GM23338 (cell line): ENCODE measurements around the gene FBXO17. TPM values are rescaled to one million over a fixed set of nuclear protein-coding genes. Genes with fewer than 3 reads are reported as not detected.

ENCODE experiments used
- ATAC-seq: fragments of 200-7000 bp; cut with Tn5 transposase; 3 replicates; pipeline ENCODE4 v1.9.1; 2020
- DNase-seq: peaks from one replicate; pipeline ENCODE4 v3.0.0-alpha.2; 2015; ENCODE audit warnings: low spot score
- H2AFZ ChIP-seq: fragments of 200-600 bp; sonication (generic); 2 replicates; pipeline ENCODE4 v1.8.0; 2016; ENCODE audit warnings: antibody characterized with exemption, mild to moderate bottlenecking, moderate library complexity
- H3F3A ChIP-seq: fragments of 200-600 bp; sonication (generic); replicated peaks from 2 replicates; pipeline ENCODE4 v1.8.0; 2017; ENCODE audit warnings: antibody characterized with exemption, mixed run types, low read depth
- H3K27ac ChIP-seq: fragments of 200-600 bp; sonication (generic); 2 replicates; pipeline ENCODE4 v1.6.1; 2016; ENCODE audit warnings: low read depth
- H3K27me3 ChIP-seq: fragments of 200-600 bp; sonication (generic); 2 replicates; pipeline ENCODE4 v1.8.0; 2016; ENCODE audit warnings: mild to moderate bottlenecking, mixed run types, moderate library complexity; ENCODE audit not compliant: insufficient read depth
- H3K36me3 ChIP-seq: fragments of 200-600 bp; sonication (generic); 2 replicates; pipeline ENCODE4 v1.8.0; 2016; ENCODE audit warnings: mild to moderate bottlenecking; ENCODE audit not compliant: insufficient read depth
- H3K4me1 ChIP-seq: fragments of 200-600 bp; sonication (generic); 2 replicates; pipeline ENCODE4 v1.8.0; 2016; ENCODE audit warnings: mild to moderate bottlenecking, moderate library complexity; ENCODE audit not compliant: insufficient read depth
- H3K4me2 ChIP-seq: fragments of 200-600 bp; sonication (generic); 2 replicates; pipeline ENCODE4 v1.7.1; 2017; ENCODE audit warnings: mixed run types
- H3K4me3 ChIP-seq: fragments of 200-600 bp; sonication (generic); 2 replicates; pipeline ENCODE4 v1.6.1; 2016; ENCODE audit warnings: mixed run types
- H3K79me2 ChIP-seq: fragments of 200-600 bp; sonication (generic); replicated peaks from 2 replicates; pipeline ENCODE4 v1.8.0; 2017; ENCODE audit warnings: mild to moderate bottlenecking; ENCODE audit not compliant: insufficient read depth
- H3K9me2 ChIP-seq: fragments of 200-600 bp; sonication (generic); 2 replicates; pipeline ENCODE4 v1.8.0; 2017; ENCODE audit not compliant: insufficient read depth
- H4K20me1 ChIP-seq: fragments of 200-600 bp; sonication (generic); replicated peaks from 2 replicates; pipeline ENCODE4 v1.8.0; 2017; ENCODE audit warnings: mild to moderate bottlenecking; ENCODE audit not compliant: insufficient read depth
- H3K27ac Mint-ChIP-seq: 2 replicates; pipeline ENCODE4 v1.8.0; 2020; ENCODE audit warnings: inconsistent platforms, mild to moderate bottlenecking, moderate library complexity, mixed read lengths
- H3K27me3 Mint-ChIP-seq: 3 replicates; pipeline ENCODE4 v1.8.0; 2022; ENCODE audit warnings: low read depth, mild to moderate bottlenecking, moderate library complexity, mixed read lengths, inconsistent platforms; ENCODE audit not compliant: insufficient read depth, poor library complexity
- H3K36me3 Mint-ChIP-seq: 3 replicates; pipeline ENCODE4 v1.8.0; 2021; ENCODE audit warnings: low read depth, mild to moderate bottlenecking, inconsistent platforms, moderate library complexity, mixed read lengths
- H3K4me1 Mint-ChIP-seq: 3 replicates; pipeline ENCODE4 v1.8.0; 2020; ENCODE audit warnings: mild to moderate bottlenecking, inconsistent platforms, mixed read lengths
- H3K4me3 Mint-ChIP-seq: 3 replicates; pipeline ENCODE4 v1.8.0; 2021; ENCODE audit warnings: moderate library complexity, mild to moderate bottlenecking, inconsistent platforms, mixed read lengths
- H3K9me3 Mint-ChIP-seq: 3 replicates; pipeline ENCODE4 v1.8.0; 2020; ENCODE audit warnings: moderate library complexity, mild to moderate bottlenecking, inconsistent platforms, mixed read lengths
- EZH2 ChIP-seq: fragments of 200-600 bp; sonication (generic); IDR thresholded peaks from one replicate; pipeline ENCODE4 v1.8.0; 2017; ENCODE audit warnings: antibody characterized with exemption, mild to moderate bottlenecking, low read depth; ENCODE audit not compliant: unreplicated experiment
- EZH2phosphoT487 ChIP-seq: fragments of 200-600 bp; sonication (generic); IDR thresholded peaks from one replicate; pipeline ENCODE4 v1.8.1; 2018; ENCODE audit warnings: antibody characterized with exemption; ENCODE audit not compliant: unreplicated experiment
- JUNB ChIP-seq: IDR thresholded peaks from one replicate; pipeline ENCODE4 v1.6.1; 2016; ENCODE audit warnings: antibody characterized with exemption; ENCODE audit not compliant: unreplicated experiment
- NANOG ChIP-seq: IDR thresholded peaks from 2 replicates; pipeline ENCODE4 v1.6.1; 2016; ENCODE audit warnings: antibody characterized with exemption, borderline replicate concordance
- STAT1 ChIP-seq: IDR thresholded peaks from one replicate; pipeline ENCODE4 v1.6.1; 2016; ENCODE audit warnings: antibody characterized with exemption; ENCODE audit not compliant: unreplicated experiment
- ZNF331 ChIP-seq: fragments of 250-450 bp; sonication (Bioruptor Pico); IDR thresholded peaks from 2 replicates; pipeline ENCODE4 v1.5.0; 2020; ENCODE audit warnings: low read depth, mild to moderate bottlenecking, moderate library complexity
- polyA plus RNA-seq: library from polyadenylated mRNA; unstranded; fragments of >200 nt; fragmentation: Nextera tagmentation; extraction: Ambion mirVana; gene quantifications from 2 replicates; pipeline ENCODE4 v1.2.1, GENCODE V29; 2016
- total RNA-seq: library from RNA; depleted of rRNA; stranded (reverse); fragments of >200 nt; shearing (Covaris generic); gene quantifications from 2 replicates; pipeline ENCODE4 v1.2.3, GENCODE V29; 2014
- TF ChIP-seq, protein P1 (sequence below): fragments of 250-450 bp; sonication (Bioruptor Pico); IDR thresholded peaks from 2 replicates; pipeline ENCODE4 v1.5.0; 2020; ENCODE audit warnings: mild to moderate bottlenecking, moderate library complexity
- TF ChIP-seq, protein P2 (sequence below), 2 experiments: fragments of 200-600 bp in 1 of 2; sonication (generic) in 1 of 2; conservative IDR thresholded peaks; 2 replicates each; pipeline versions ENCODE4 v1.5.1 to v1.6.1; 2016 to 2017; ENCODE audit warnings: antibody characterized with exemption in 2 of 2, low read depth in 2 of 2, mild to moderate bottlenecking in 2 of 2, moderate library complexity in 1 of 2
- TF ChIP-seq, protein P3 (sequence below): IDR thresholded peaks from one replicate; pipeline ENCODE4 v1.6.1; 2018; ENCODE audit warnings: antibody characterized with exemption; ENCODE audit not compliant: unreplicated experiment

Gene FBXO17
- total and polyA plus RNA-seq, 2 experiments from 2014 or later = 17.2 to 29.0 TPM

DNA sequence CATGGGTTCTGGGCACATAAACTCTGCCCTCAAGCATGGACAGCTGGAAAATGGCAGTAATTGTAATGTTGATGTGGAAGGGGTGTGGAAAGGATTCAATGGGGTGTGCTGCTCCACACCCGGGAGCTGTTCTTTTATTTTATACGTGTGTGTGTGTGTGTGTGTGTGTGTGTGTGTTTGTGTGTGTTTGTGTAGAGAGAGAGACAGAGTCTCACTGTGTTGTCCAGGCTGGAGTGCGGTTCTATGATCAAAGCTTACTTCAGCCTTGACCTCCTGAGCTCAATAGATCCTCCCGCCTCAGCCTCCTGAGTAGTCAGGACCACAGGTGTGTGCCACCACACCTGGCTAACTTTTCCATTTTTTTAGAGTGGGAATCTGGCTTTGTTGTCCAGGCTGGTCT is 42.0 kb downstream of the FBXO17 start:
- peaks cover 4% of the 10 kb centered on the region; the same call in 1 of the 2 replicates for H3F3A ChIP-seq
- ATAC-seq (no peak), DNase-seq (no peak)
- H3K27ac ChIP-seq = no peak overlapping the region
- H3K4me1 ChIP-seq = peaks cover 8% of the 10 kb centered on the region
- peaks cover 4% of the 10 kb centered on the region; the same call in 1 of the 2 replicates for H4K20me1 ChIP-seq
- TF ChIP-seq JUNB (no peak), EZH2 (no peak)
- H3K36me3 ChIP-seq = peaks cover 10% of the 10 kb centered on the region; the same call in 1 of the 2 replicates
- Mint-ChIP-seq H3K4me1 (peaks cover 8% of the 10 kb centered on the region; the same call in 2 of the 3 replicates), H3K36me3 (peaks cover 60% of the 10 kb centered on the region), H3K4me3 (no peak overlapping the region), H3K27me3 (peaks cover 6% of the 10 kb centered on the region), H3K9me3 (peaks cover 32% of the 10 kb centered on the region), H3K27ac (no peak overlapping the region)
- peaks cover 28% of the 10 kb centered on the region for H3K79me2 ChIP-seq
- H3K9me2 ChIP-seq = no peaks in the 10 kb centered on the region
- H3K4me3 ChIP-seq = no peak overlapping the region
- no peak overlapping the region for H2AFZ ChIP-seq
- no peaks in the 10 kb centered on the region for H3K27me3 ChIP-seq
- H3K4me2 ChIP-seq = no peak overlapping the region

DNA sequence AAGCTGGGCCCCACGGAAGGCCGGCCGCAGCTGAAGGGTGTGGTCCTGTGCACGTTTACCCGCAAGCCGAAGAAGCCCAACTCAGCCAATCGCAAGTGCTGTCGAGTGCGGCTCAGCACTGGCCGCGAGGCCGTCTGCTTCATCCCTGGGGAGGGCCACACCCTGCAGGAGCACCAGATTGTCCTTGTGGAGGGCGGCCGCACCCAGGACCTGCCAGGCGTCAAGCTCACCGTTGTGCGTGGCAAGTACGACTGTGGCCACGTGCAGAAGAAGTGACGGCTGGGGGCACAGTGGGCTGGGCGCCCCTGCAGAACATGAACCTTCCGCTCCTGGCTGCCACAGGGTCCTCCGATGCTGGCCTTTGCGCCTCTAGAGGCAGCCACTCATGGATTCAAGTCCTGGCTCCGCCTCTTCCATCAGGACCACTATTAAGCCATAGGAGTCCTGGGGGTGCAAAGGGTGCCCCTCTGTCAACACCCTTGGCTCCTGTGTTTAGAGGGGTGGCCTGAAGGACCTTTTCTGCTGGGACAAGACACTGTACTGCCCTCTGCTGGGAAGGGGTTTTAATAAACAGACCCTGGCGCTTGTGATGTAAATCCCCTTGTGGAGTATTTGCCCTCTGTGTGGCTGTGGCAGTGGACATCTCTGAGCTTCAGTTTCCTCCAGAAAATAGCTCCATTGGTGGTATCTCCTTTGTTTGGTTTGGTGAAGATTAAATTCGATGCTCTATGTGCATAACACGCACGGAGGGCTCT is 42.9 kb downstream of the FBXO17 start:
- H3K27me3 Mint-ChIP-seq = peaks cover 6% of the 10 kb centered on the region
- H3K36me3 Mint-ChIP-seq = peaks cover 70% of the 10 kb centered on the region
- Histone ChIP-seq H3K36me3 (peaks cover 10% of the 10 kb centered on the region; the same call in 1 of the 2 replicates), H3K4me2 (no peak overlapping the region), H3F3A (peaks cover 4% of the 10 kb centered on the region; the same call in 1 of the 2 replicates), H3K79me2 (peaks cover 37% of the 10 kb centered on the region), H3K9me2 (no peaks in the 10 kb centered on the region), H3K4me1 (peaks cover 8% of the 10 kb centered on the region), H4K20me1 (peaks cover 6% of the 10 kb centered on the region; the same call in 1 of the 2 replicates), H3K27me3 (no peaks in the 10 kb centered on the region), H2AFZ (no peak overlapping the region), H3K4me3 (no peak overlapping the region), H3K27ac (no peak overlapping the region)
- H3K27ac Mint-ChIP-seq = no peak overlapping the region
- DNase-seq (peak; percentile 80), ATAC-seq (peak; percentile 3)
- peaks cover 8% of the 10 kb centered on the region; the same call in 2 of the 3 replicates for H3K4me1 Mint-ChIP-seq
- TF ChIP-seq NANOG (no peak), ZNF331 (no peak), STAT1 (no peak), EZH2phosphoT487 (no peak)
- TF ChIP-seq, protein P1, sequence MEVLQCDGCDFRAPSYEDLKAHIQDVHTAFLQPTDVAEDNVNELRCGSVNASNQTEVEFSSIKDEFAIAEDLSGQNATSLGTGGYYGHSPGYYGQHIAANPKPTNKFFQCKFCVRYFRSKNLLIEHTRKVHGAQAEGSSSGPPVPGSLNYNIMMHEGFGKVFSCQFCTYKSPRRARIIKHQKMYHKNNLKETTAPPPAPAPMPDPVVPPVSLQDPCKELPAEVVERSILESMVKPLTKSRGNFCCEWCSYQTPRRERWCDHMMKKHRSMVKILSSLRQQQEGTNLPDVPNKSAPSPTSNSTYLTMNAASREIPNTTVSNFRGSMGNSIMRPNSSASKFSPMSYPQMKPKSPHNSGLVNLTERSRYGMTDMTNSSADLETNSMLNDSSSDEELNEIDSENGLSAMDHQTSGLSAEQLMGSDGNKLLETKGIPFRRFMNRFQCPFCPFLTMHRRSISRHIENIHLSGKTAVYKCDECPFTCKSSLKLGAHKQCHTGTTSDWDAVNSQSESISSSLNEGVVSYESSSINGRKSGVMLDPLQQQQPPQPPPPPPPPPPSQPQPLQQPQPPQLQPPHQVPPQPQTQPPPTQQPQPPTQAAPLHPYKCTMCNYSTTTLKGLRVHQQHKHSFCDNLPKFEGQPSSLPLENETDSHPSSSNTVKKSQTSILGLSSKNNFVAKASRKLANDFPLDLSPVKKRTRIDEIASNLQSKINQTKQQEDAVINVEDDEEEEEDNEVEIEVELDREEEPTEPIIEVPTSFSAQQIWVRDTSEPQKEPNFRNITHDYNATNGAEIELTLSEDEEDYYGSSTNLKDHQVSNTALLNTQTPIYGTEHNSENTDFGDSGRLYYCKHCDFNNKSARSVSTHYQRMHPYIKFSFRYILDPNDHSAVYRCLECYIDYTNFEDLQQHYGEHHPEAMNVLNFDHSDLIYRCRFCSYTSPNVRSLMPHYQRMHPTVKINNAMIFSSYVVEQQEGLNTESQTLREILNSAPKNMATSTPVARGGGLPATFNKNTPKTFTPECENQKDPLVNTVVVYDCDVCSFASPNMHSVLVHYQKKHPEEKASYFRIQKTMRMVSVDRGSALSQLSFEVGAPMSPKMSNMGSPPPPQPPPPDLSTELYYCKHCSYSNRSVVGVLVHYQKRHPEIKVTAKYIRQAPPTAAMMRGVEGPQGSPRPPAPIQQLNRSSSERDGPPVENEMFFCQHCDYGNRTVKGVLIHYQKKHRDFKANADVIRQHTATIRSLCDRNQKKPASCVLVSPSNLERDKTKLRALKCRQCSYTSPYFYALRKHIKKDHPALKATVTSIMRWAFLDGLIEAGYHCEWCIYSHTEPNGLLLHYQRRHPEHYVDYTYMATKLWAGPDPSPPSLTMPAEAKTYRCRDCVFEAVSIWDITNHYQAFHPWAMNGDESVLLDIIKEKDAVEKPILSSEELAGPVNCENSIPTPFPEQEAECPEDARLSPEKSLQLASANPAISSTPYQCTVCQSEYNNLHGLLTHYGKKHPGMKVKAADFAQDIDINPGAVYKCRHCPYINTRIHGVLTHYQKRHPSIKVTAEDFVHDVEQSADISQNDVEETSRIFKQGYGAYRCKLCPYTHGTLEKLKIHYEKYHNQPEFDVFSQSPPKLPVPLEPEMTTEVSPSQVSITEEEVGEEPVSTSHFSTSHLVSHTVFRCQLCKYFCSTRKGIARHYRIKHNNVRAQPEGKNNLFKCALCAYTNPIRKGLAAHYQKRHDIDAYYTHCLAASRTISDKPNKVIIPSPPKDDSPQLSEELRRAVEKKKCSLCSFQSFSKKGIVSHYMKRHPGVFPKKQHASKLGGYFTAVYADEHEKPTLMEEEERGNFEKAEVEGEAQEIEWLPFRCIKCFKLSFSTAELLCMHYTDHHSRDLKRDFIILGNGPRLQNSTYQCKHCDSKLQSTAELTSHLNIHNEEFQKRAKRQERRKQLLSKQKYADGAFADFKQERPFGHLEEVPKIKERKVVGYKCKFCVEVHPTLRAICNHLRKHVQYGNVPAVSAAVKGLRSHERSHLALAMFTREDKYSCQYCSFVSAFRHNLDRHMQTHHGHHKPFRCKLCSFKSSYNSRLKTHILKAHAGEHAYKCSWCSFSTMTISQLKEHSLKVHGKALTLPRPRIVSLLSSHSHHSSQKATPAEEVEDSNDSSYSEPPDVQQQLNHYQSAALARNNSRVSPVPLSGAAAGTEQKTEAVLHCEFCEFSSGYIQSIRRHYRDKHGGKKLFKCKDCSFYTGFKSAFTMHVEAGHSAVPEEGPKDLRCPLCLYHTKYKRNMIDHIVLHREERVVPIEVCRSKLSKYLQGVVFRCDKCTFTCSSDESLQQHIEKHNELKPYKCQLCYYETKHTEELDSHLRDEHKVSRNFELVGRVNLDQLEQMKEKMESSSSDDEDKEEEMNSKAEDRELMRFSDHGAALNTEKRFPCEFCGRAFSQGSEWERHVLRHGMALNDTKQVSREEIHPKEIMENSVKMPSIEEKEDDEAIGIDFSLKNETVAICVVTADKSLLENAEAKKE (CRISPR knock-in tag) = no peak
- TF ChIP-seq, protein P2, sequence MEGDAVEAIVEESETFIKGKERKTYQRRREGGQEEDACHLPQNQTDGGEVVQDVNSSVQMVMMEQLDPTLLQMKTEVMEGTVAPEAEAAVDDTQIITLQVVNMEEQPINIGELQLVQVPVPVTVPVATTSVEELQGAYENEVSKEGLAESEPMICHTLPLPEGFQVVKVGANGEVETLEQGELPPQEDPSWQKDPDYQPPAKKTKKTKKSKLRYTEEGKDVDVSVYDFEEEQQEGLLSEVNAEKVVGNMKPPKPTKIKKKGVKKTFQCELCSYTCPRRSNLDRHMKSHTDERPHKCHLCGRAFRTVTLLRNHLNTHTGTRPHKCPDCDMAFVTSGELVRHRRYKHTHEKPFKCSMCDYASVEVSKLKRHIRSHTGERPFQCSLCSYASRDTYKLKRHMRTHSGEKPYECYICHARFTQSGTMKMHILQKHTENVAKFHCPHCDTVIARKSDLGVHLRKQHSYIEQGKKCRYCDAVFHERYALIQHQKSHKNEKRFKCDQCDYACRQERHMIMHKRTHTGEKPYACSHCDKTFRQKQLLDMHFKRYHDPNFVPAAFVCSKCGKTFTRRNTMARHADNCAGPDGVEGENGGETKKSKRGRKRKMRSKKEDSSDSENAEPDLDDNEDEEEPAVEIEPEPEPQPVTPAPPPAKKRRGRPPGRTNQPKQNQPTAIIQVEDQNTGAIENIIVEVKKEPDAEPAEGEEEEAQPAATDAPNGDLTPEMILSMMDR (conservative IDR thresholded peaks at IDR 0.05; ENCODE audit: low read depth in 2 of 2) = peak; percentile 62 to 70
- TF ChIP-seq, protein P3, sequence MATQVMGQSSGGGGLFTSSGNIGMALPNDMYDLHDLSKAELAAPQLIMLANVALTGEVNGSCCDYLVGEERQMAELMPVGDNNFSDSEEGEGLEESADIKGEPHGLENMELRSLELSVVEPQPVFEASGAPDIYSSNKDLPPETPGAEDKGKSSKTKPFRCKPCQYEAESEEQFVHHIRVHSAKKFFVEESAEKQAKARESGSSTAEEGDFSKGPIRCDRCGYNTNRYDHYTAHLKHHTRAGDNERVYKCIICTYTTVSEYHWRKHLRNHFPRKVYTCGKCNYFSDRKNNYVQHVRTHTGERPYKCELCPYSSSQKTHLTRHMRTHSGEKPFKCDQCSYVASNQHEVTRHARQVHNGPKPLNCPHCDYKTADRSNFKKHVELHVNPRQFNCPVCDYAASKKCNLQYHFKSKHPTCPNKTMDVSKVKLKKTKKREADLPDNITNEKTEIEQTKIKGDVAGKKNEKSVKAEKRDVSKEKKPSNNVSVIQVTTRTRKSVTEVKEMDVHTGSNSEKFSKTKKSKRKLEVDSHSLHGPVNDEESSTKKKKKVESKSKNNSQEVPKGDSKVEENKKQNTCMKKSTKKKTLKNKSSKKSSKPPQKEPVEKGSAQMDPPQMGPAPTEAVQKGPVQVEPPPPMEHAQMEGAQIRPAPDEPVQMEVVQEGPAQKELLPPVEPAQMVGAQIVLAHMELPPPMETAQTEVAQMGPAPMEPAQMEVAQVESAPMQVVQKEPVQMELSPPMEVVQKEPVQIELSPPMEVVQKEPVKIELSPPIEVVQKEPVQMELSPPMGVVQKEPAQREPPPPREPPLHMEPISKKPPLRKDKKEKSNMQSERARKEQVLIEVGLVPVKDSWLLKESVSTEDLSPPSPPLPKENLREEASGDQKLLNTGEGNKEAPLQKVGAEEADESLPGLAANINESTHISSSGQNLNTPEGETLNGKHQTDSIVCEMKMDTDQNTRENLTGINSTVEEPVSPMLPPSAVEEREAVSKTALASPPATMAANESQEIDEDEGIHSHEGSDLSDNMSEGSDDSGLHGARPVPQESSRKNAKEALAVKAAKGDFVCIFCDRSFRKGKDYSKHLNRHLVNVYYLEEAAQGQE = no peak
- peaks cover 32% of the 10 kb centered on the region for H3K9me3 Mint-ChIP-seq
- H3K4me3 Mint-ChIP-seq = peak overlapping the region; percentile 48; the same call in 2 of the 3 replicates
